GM18517 (cell line): ENCODE data around the gene FGF14.
"Not testable (repeated sequence)": the region's sequence is repeated elsewhere in the genome, so short reads cannot be mapped to it uniquely, and the experiment has no call there.

Experiments
- ATAC-seq: cut with Tn5 transposase; IDR thresholded peaks from one replicate; pipeline ENCODE4 v1.9.1; 2021; ENCODE audit warnings: mild to moderate bottlenecking, moderate library complexity; ENCODE audit not compliant: unreplicated experiment

Gene FGF14

GRCh38 chr13:102049853-102050252 lies 352.0 kb downstream of the FGF14 start:
- no peak for ATAC-seq

- ATAC-seq = no peak
Observed at GRCh38 chr13:102045731-102046130, 356.1 kb downstream of the FGF14 start.

GRCh38 chr13:102042746-102043145 lies 359.1 kb downstream of the FGF14 start:
- ATAC-seq = no peak

GRCh38 chr13:102041544-102041943 lies 360.3 kb downstream of the FGF14 start:
- no peak for ATAC-seq

GRCh38 chr13:102040812-102041211 lies 361.0 kb downstream of the FGF14 start:
- no peak for ATAC-seq

GRCh38 chr13:102039264-102039663 lies 362.6 kb downstream of the FGF14 start:
- no peak for ATAC-seq

- no peak for ATAC-seq
Observed at GRCh38 chr13:102038787-102039186, 363.1 kb downstream of the FGF14 start.

GRCh38 chr13:102035969-102036368 lies 365.9 kb downstream of the FGF14 start:
- no peak for ATAC-seq

GRCh38 chr13:102033857-102034331 lies 368.0 kb downstream of the FGF14 start:
- ATAC-seq = no peak

GRCh38 chr13:102033386-102033785 lies 368.5 kb downstream of the FGF14 start:
- ATAC-seq = no peak

GRCh38 chr13:102028868-102029267 lies 373.0 kb downstream of the FGF14 start:
- ATAC-seq = no peak

- no peak for ATAC-seq
Observed at GRCh38 chr13:102028206-102028605, 373.6 kb downstream of the FGF14 start.

- ATAC-seq = no peak
Observed at GRCh38 chr13:102021777-102022176, 380.1 kb downstream of the FGF14 start.

- no peak for ATAC-seq
Observed at GRCh38 chr13:102020611-102021216, 381.1 kb downstream of the FGF14 start.

- no peak for ATAC-seq
Observed at GRCh38 chr13:102018716-102019115, 383.1 kb downstream of the FGF14 start.

GRCh38 chr13:102017248-102017647 lies 384.6 kb downstream of the FGF14 start:
- no peak for ATAC-seq

- ATAC-seq = no peak
Observed at GRCh38 chr13:102012299-102013293, 389.3 kb downstream of the FGF14 start.

- ATAC-seq = not testable (repeated sequence)
Observed at GRCh38 chr13:102011455-102011854, 390.4 kb downstream of the FGF14 start.

- ATAC-seq = no peak
Observed at GRCh38 chr13:102003848-102004570, 397.8 kb downstream of the FGF14 start.

- ATAC-seq = no peak
Observed at GRCh38 chr13:102002287-102002686, 399.6 kb downstream of the FGF14 start.

GRCh38 chr13:102000764-102001163 lies 401.1 kb downstream of the FGF14 start:
- no peak for ATAC-seq
